Activated naive CD4-positive, alpha-beta T cell treated with anti-CD3 and anti-CD28 coated beads, Interleukin-2, amount 50 U/mL, for 24 hours (primary cell): ENCODE results near the gene KLC4.

Source experiments
- H3K27ac Mint-ChIP-seq: one replicate; pipeline ENCODE4 v1.8.0; 2021; ENCODE audit warnings: mild to moderate bottlenecking, mixed read lengths
- H3K27me3 Mint-ChIP-seq: one replicate; pipeline ENCODE4 v1.8.0; 2021; ENCODE audit warnings: mixed read lengths
- H3K36me3 Mint-ChIP-seq: one replicate; pipeline ENCODE4 v1.8.0; 2021; ENCODE audit warnings: mixed read lengths
- H3K4me1 Mint-ChIP-seq: one replicate; pipeline ENCODE4 v1.8.0; 2021; ENCODE audit warnings: mixed read lengths
- H3K4me3 Mint-ChIP-seq: one replicate; pipeline ENCODE4 v1.8.0; 2021; ENCODE audit warnings: mild to moderate bottlenecking, mixed read lengths
- H3K9me3 Mint-ChIP-seq: one replicate; pipeline ENCODE4 v1.8.0; 2021; ENCODE audit warnings: mixed read lengths

The KLC4 gene

GRCh38 chr6:43059168-43060033 lies at the start of gene KLC4, which contains the start of gene MRPL2:
TSS of gene KLC4 (plus strand) at chr6:43059631. CDS start at chr6:43061336, 1,705 bp downstream.
TSS of gene MRPL2 (minus strand) at chr6:43059434. CDS start at chr6:43059381, 53 bp downstream.
- H3K9me3 Mint-ChIP-seq, result no peaks in the 10 kb centered on the region

DNA sequence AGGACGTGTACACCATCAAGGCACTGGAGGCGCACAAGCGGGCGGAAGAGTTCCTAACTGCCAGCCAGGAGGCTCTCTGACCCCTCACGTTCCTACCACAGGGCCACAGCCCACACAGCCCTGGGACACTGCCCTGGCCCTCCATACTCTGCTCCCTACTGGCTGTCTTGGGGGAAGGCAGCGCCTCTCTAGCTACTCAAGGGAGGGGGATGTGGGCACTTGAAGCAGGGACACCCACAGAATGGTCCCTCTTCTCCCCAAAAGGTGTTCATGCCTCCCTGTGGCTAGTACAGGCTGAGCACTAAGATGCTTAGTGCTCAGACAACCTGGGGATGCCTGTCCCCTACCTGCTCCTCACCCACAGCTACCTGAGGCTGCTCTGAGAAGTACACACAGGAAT lies 48.2 kb upstream of the KLC4 start:
- Mint-ChIP-seq H3K4me3 (no peak overlapping the region), H3K36me3 (peaks cover 6% of the 10 kb centered on the region), H3K27me3 (no peaks in the 10 kb centered on the region), H3K4me1 (peaks cover 52% of the 10 kb centered on the region), H3K27ac (no peak overlapping the region), H3K9me3 (no peaks in the 10 kb centered on the region)

More at GRCh38 chr6:43059168-43060033, at the start of gene KLC4, which contains the start of gene MRPL2:
- Mint-ChIP-seq H3K27ac (peak within 1 kb of the TSS; percentile 99), H3K27me3 (no peaks in the 10 kb centered on the region), H3K4me3 (peak within 1 kb of the TSS; percentile 96), H3K4me1 (peaks cover 42% of the 10 kb centered on the region), H3K36me3 (peaks cover 4% of the 10 kb centered on the region)

DNA sequence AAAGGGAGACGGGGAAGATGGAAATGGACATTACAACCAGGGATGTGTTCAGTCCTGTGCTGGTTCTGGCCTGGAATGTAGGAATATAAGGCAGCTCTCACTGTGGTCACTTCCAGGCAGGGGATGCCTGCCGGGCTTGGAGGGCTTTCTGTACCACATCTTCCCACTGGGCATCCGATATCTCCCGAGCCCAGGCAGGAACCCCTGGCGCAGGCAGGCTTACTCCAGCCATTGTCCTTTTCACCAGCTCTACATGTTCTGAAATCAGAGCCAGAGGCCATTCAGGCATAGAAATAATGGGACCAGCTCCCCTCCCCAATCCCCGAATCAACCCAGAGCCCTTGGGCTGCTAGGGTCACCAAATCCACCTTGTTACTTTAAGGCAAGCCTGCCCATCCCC lies 47.1 kb upstream of the KLC4 start:
- Mint-ChIP-seq H3K27me3 (no peaks in the 10 kb centered on the region), H3K27ac (peak overlapping the region; percentile 96), H3K4me1 (peaks cover 63% of the 10 kb centered on the region), H3K36me3 (peaks cover 5% of the 10 kb centered on the region), H3K9me3 (no peaks in the 10 kb centered on the region), H3K4me3 (peak overlapping the region; percentile 94)

DNA sequence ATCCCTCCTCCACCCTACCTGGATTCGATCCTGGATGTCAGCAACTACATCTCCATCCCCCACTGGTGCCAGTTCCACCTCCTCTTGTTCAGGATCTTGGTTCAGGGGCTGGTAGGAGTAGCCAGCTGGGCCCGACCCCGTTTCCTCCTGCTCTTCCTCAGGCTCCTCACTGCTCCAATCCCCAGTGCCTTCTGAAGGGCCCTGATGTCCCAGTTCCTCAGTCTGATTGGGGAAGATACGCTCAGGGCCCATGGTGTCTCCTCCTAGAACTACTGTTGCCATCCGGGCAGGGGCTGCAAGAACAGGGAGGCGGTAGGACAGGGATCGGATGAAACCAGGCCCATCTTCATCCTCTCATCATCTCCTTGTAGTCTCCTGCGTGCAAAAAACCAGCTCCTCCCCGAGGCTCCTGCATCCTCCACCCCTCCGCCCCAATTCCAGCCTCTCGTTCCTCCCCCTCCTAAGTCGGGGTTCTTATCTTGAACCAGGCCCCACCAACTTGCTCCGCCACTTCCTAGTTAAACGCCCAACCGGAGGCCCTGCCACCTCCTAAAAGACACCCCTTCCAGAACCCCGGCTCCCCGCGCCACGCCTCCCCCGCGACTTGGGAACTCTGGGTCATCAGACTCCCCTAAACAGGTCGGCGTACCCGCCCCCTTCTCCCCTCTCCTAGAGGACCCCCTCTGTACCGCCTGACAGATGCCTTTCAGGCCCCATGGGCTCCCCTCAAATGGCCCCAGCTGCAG lies 46.2 kb upstream of the KLC4 start:
- peaks cover 71% of the 10 kb centered on the region for H3K4me1 Mint-ChIP-seq
- H3K4me3 Mint-ChIP-seq, result peak overlapping the region; percentile 94
- H3K9me3 Mint-ChIP-seq, result no peaks in the 10 kb centered on the region
- H3K36me3 Mint-ChIP-seq, result peaks cover 3% of the 10 kb centered on the region
- H3K27ac Mint-ChIP-seq, result peak overlapping the region; percentile 96
- no peaks in the 10 kb centered on the region for H3K27me3 Mint-ChIP-seq

DNA sequence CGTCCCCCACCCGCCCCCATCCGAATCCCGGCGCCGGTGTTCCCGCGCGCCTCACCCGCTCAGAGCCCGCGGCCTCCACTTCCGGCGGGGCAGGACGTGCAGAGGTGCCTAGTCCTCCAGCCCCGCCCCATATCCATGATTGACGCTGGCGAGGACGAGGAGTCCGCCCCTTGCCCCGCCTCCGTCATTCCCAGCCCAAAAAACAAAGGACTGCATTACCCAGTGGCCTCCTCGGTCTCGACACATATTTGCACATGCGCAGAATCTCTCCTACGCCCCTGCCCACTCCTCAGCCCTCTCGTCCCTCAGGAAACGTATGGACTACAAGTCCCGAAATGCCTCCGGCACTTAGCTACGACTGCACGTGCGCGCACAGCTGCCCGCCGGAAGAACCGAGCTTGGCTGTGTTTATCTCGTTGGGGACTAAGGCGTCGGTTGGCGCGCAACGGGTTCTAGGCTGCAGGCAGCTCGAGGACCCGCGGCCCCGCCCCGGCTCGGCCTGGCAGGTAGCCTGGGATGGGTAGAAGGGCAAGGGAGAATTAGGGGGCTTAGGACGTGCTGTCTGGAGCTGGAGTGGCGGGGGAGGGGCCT lies 45.5 kb upstream of the KLC4 start, which contains the start of the genes KLHDC3 and MEA1:
Gene KLHDC3 (plus strand): TSS at position 407 of the 591 bp plus-strand sequence. CDS start 2,944 bp downstream, outside the sequence.
Gene MEA1 (minus strand): TSS at position 104 of the 591 bp plus-strand sequence. CDS start 133 bp downstream, outside the sequence.
- H3K4me1 Mint-ChIP-seq, result peaks cover 76% of the 10 kb centered on the region
- H3K27ac Mint-ChIP-seq, result peak within 1 kb of the TSS; percentile 96
- no peaks in the 10 kb centered on the region for H3K27me3 Mint-ChIP-seq
- peaks cover 3% of the 10 kb centered on the region for H3K36me3 Mint-ChIP-seq
- no peaks in the 10 kb centered on the region for H3K9me3 Mint-ChIP-seq
- peak within 1 kb of the TSS; percentile 94 for H3K4me3 Mint-ChIP-seq

- Mint-ChIP-seq H3K9me3 (no peaks in the 10 kb centered on the region), H3K27me3 (no peaks in the 10 kb centered on the region), H3K4me3 (peak overlapping the region; percentile 94), H3K4me1 (peaks cover 81% of the 10 kb centered on the region), H3K36me3 (peaks cover 4% of the 10 kb centered on the region), H3K27ac (peak overlapping the region; percentile 73)
These were observed 45.0 kb upstream of the KLC4 start for GRCh38 chr6:43014434-43014909.

DNA sequence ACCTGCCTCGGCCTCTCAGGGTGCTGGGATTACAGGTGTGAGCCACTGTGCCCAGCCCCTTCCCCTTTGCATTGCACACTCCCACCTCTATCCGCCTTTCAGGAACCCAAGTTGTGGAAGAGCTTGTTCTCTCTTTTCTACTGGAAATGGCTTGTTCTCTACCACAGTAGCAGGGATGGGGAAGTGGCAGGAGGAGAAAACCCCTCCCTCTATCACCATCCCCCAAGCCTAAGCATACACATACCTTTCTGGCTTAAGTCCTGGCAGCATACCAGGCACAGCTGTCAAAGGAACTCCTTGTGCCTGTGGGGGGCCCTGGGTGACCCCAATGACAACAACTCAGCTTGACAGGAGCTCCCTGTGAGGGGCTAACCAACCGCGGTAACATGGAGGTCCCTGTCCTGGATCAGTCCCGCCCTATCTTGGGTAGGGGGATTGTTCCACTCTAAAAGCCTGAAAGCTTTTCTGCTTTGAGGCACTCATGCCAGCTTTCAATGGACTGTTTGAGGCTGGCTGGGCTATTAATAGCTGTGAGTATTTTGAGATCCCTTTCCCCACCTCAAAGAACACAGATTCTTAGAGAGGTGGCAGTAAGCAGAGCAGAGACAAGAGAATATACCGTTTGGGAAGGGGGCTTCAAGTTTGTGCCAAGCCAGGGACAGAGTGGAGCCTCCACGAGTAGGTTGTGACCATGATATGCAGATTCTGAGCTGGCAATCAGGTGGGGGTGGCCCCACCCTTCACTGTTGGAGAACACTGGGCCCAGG lies 43.1 kb upstream of the KLC4 start:
- H3K27me3 Mint-ChIP-seq, result no peaks in the 10 kb centered on the region

GRCh38 chr6:43016943-43017334 lies 42.5 kb upstream of the KLC4 start:
- H3K27ac Mint-ChIP-seq, result peak overlapping the region; percentile 35
- no peak overlapping the region for H3K4me3 Mint-ChIP-seq
- peaks cover 1% of the 10 kb centered on the region for H3K36me3 Mint-ChIP-seq
- H3K9me3 Mint-ChIP-seq, result no peaks in the 10 kb centered on the region
- H3K4me1 Mint-ChIP-seq, result peaks cover 85% of the 10 kb centered on the region
- no peaks in the 10 kb centered on the region for H3K27me3 Mint-ChIP-seq

More for the DNA sequence above, 43.1 kb upstream of the KLC4 start:
- Mint-ChIP-seq H3K4me3 (peak overlapping the region; percentile 73), H3K27ac (peak overlapping the region; percentile 47), H3K9me3 (no peaks in the 10 kb centered on the region), H3K36me3 (peaks cover 4% of the 10 kb centered on the region), H3K4me1 (peaks cover 91% of the 10 kb centered on the region)

GRCh38 chr6:43019152-43019551 lies 40.3 kb upstream of the KLC4 start:
- H3K9me3 Mint-ChIP-seq, result no peaks in the 10 kb centered on the region
- peak overlapping the region; percentile 34 for H3K4me3 Mint-ChIP-seq
- H3K27me3 Mint-ChIP-seq, result no peaks in the 10 kb centered on the region
- peaks cover 66% of the 10 kb centered on the region for H3K4me1 Mint-ChIP-seq
- peak overlapping the region; percentile 85 for H3K27ac Mint-ChIP-seq
- peaks cover 4% of the 10 kb centered on the region for H3K36me3 Mint-ChIP-seq

- peaks cover 64% of the 10 kb centered on the region for H3K4me1 Mint-ChIP-seq
- H3K27ac Mint-ChIP-seq, result peak overlapping the region; percentile 84
- peaks cover 7% of the 10 kb centered on the region for H3K36me3 Mint-ChIP-seq
- H3K4me3 Mint-ChIP-seq, result peak overlapping the region; percentile 26
- no peaks in the 10 kb centered on the region for H3K9me3 Mint-ChIP-seq
- no peaks in the 10 kb centered on the region for H3K27me3 Mint-ChIP-seq
These were observed 39.3 kb upstream of the KLC4 start for GRCh38 chr6:43020052-43020705.

DNA sequence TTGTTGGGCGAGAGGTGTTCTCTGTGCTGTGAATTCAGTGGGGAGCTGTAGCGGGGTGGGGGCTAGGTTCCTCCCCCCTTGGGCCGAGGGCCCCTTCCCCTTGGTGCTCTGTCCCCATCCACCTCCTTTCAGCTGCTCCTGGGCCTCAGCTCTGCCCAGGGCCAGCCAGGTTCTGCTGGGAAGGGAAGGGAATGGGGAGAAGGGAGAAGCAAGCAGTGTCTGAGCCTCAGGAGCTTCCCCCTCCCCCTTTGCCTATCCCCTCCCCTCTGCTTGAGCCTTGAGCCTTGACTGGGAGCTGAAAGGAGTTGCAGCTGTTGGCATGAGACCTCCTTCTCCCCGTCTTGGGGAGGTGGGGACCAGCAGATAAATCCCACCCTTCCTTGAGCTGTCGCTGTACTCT lies 38.6 kb upstream of the KLC4 start:
- H3K4me3 Mint-ChIP-seq, result peak overlapping the region; percentile 97
- no peaks in the 10 kb centered on the region for H3K9me3 Mint-ChIP-seq
- H3K4me1 Mint-ChIP-seq, result peaks cover 60% of the 10 kb centered on the region
- no peaks in the 10 kb centered on the region for H3K27me3 Mint-ChIP-seq
- H3K36me3 Mint-ChIP-seq, result peaks cover 7% of the 10 kb centered on the region
- peak overlapping the region; percentile 59 for H3K27ac Mint-ChIP-seq

DNA sequence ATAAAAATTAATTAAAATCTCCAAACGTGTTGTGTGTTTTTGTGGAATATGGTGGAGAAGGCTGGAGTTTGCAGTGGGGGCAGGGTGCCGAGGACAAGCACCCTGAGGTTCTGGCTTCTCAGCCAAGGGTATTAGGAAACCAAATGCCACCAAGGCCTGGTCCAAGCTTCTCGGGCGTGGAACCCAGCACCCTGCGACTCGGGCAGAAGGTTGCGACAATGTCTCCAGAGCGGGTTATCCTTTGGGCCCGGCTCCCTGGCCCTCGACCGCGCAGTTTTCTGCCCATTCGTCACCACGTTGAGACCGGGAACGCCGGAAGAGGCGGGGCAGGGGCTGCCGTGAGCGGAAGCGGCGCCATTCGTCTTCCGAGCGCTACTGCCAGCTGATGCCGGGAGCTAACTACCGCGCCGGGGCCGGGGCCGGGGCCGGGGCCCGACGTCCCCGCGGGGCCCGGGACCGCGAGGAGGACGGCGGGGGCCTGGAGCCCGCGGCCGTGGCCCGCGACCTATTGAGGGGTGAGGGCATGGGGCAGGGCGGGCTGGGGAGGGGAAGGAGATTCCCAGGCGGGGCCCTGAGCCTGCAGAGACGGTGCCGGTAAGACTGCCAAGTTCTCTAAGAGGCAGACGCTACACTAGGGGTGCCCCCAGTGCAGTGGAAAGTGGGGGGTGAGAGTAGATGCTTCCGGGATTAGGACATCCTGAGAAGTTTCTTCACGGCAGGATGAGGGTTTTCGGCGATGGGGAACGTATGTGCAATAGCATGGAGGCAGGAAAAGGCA lies 38.0 kb upstream of the KLC4 start, which contains the start of gene RRP36:
Gene RRP36 (plus strand): TSS at position 354 of the 778 bp plus-strand sequence. CDS start 32 bp downstream, at position 386.
- H3K27ac Mint-ChIP-seq, result peak within 1 kb of the TSS; percentile 94
- H3K9me3 Mint-ChIP-seq, result no peaks in the 10 kb centered on the region
- H3K27me3 Mint-ChIP-seq, result no peaks in the 10 kb centered on the region

DNA sequence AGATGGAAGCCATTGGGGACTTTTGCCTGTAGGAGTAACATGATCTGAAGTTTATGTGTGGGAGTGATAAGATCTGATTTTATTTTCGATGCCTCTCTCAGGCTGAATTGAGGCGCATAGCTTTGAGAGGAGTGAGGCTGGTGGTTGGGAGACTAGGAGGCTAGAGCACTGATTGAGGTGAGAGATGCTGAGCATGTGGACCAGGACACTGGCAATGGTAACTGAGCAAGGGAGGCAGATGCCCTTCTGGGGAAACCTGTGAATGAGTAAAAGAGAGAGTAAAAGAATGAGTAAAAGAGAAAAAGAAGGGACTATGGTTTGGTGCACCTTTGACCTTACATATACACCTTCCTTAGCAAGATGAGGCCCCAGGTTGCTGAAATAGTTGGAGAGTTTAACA lies 35.0 kb upstream of the KLC4 start:
- H3K27ac Mint-ChIP-seq, result peak overlapping the region; percentile 63
- peaks cover 28% of the 10 kb centered on the region for H3K4me1 Mint-ChIP-seq
- H3K36me3 Mint-ChIP-seq, result peaks cover 11% of the 10 kb centered on the region
- no peaks in the 10 kb centered on the region for H3K27me3 Mint-ChIP-seq
- no peaks in the 10 kb centered on the region for H3K9me3 Mint-ChIP-seq
- H3K4me3 Mint-ChIP-seq, result peak overlapping the region; percentile 47

More for the DNA sequence above, 38.0 kb upstream of the KLC4 start, which contains the start of gene RRP36:
- H3K4me1 Mint-ChIP-seq, result peaks cover 54% of the 10 kb centered on the region
- peaks cover 9% of the 10 kb centered on the region for H3K36me3 Mint-ChIP-seq
- H3K4me3 Mint-ChIP-seq, result peak within 1 kb of the TSS; percentile 97
